Measurements from ENCODE around the gene SLC6A8.

SLC6A8 gene

GRCh38 chrX:153706799-153707198 lies 19.1 kb downstream of the SLC6A8 start:
- no peak for TF ChIP-seq GATA2 (IDR thresholded peaks at IDR 0.05; ENCODE audit: low read depth, low read length)
- no peak for TF ChIP-seq GATA3 (IDR thresholded peaks at IDR 0.05; ENCODE audit: low read depth, low read length)

- TF ChIP-seq GATA3 (IDR thresholded peaks at IDR 0.05; ENCODE audit: low read depth, low read length) (no peak), GATA2 (IDR thresholded peaks at IDR 0.05; ENCODE audit: low read depth, low read length) (no peak)
Observed at GRCh38 chrX:153707406-153707805, 19.7 kb downstream of the SLC6A8 start.

GRCh38 chrX:153708415-153708814 lies 20.7 kb downstream of the SLC6A8 start:
- TF ChIP-seq GATA3 (IDR thresholded peaks at IDR 0.05; ENCODE audit: low read depth, low read length): no peak
- no peak for TF ChIP-seq GATA2 (IDR thresholded peaks at IDR 0.05; ENCODE audit: low read depth, low read length)

DNA sequence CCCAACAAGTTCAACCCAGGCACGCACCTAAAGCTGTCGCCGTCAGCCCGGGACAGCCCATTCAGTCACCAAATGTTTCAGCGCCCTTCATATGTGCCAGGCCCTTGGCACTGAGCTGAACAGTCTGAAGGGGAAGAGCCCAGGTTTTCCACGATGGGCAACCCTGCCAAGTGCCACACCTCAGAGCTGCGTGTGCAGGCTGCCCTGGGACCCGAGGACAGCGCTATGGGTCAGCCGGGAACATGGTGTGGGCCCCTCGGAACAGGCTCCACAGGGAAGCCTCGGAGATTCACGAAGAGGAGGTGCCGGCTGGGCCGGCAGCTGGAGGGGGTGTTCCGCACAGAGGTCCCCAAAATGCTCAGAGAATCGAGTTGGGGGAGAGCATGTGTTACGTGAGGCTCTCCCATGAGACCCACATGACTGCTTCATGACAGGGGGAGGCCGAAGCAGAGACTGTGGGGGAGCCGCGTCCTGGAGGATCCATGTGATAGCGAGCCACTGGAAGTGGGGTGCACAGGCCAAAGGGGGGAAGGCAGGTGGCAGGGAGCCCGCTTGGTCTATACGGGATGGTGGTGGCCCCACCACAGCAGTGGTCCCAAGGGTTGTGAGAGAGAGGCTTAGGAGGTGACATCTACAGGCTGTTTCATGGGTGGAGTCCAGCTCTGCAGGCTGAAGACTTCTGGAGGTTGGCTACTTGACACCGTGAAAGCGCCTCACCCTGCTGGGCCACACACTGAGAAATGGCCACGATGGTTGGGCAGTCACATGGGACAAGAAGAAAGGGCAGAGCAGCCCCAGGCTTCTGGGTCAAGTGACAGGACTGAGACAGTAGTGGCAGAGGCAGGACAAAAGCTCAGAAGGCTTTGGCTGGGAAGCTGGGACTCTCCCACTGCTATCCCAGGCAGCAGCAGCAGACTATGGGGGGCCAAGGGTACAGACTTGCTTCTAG lies 22.3 kb downstream of the SLC6A8 start:
- no peak for TF ChIP-seq GATA3 (IDR thresholded peaks at IDR 0.05; ENCODE audit: low read depth, low read length)
- no peak for TF ChIP-seq GATA2 (IDR thresholded peaks at IDR 0.05; ENCODE audit: low read depth, low read length)

- no peak for TF ChIP-seq GATA3 (IDR thresholded peaks at IDR 0.05; ENCODE audit: low read depth, low read length)
- no peak for TF ChIP-seq GATA2 (IDR thresholded peaks at IDR 0.05; ENCODE audit: low read depth, low read length)
Observed at GRCh38 chrX:153714256-153714655, 26.5 kb downstream of the SLC6A8 start.

DNA sequence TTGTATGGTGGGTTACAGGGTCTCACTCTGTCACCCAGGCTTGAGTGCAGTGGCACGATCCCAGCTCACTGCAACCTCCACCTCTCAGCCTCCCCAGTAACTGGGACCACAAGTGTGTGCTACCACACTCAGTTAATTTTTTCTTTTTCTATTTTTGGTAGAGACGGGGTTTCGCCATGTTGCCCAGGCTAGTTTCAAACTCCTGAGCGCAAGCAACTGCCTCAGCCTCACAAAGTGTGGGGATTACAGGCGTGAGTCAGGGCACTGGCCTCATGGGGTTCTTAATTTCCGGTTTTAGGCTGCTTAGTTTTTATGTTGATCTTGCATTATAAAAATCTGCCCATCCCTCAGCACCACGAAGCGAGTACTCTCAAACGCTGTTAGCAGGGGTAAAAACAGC lies 29.7 kb downstream of the SLC6A8 start:
- TF ChIP-seq GATA3 (IDR thresholded peaks at IDR 0.05; ENCODE audit: low read depth, low read length): no peak
- TF ChIP-seq GATA2 (IDR thresholded peaks at IDR 0.05; ENCODE audit: low read depth, low read length): no peak

DNA sequence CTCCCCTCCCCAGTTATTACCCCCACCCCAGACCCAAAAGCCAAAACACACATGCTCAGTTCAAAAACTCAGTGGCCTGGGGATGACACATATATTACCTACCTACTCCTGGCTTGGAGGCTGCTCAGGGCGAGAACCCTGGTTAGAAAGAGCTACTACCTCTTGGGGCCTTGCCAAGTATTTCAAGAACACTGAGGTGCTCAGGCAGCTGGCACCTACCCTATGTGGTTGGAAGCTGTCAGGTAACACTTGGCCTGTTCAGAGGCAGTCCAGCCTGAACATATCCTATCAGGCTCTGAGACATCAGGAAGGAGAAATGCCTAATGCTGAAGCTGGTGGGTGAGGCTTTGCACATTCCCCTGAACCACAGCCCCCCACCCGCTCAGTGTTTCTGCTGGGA lies 31.5 kb downstream of the SLC6A8 start:
- TF ChIP-seq GATA2 (IDR thresholded peaks at IDR 0.05; ENCODE audit: low read depth, low read length) (no peak), GATA3 (IDR thresholded peaks at IDR 0.05; ENCODE audit: low read depth, low read length) (no peak)

GRCh38 chrX:153719701-153720100 lies 32.0 kb downstream of the SLC6A8 start:
- no peak for TF ChIP-seq GATA2 (IDR thresholded peaks at IDR 0.05; ENCODE audit: low read depth, low read length)
- TF ChIP-seq GATA3 (IDR thresholded peaks at IDR 0.05; ENCODE audit: low read depth, low read length): no peak

DNA sequence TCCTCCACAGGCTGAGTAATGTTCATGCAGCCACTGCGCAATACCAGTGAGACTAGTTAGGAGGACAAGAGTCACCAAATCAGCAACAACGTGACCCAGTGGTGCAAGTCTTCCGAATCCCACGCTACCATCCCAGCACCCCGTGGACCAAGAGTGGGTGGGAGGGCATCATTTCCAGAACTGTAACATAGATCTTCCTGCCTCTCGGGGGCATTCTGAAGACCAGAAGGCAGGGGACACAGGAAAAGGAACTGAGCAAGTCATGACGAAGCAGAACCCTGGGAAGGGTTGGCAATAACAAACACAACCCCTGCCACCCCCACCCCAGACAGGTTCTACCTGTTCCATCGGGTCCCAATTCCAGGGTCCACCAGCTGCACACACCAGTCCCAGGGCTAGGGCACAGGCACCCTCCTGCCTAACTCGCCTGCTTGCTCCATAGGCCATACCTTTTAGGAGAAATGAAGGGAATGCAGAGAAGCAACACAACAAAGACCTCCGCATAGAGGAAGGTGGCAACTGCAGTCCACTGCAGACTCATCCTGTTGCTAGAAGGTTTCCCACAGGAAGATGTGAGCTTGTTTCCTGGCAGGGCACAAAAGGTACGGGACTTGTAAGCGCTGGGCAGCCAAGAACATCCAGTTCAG lies 35.1 kb downstream of the SLC6A8 start:
- no peak for TF ChIP-seq GATA3 (IDR thresholded peaks at IDR 0.05; ENCODE audit: low read depth, low read length)
- TF ChIP-seq GATA2 (IDR thresholded peaks at IDR 0.05; ENCODE audit: low read depth, low read length): no peak

GRCh38 chrX:153723351-153724251 lies 35.9 kb downstream of the SLC6A8 start:
- TF ChIP-seq GATA3 (IDR thresholded peaks at IDR 0.05; ENCODE audit: low read depth, low read length) (no peak), GATA2 (IDR thresholded peaks at IDR 0.05; ENCODE audit: low read depth, low read length) (no peak)

- TF ChIP-seq GATA3 (IDR thresholded peaks at IDR 0.05; ENCODE audit: low read depth, low read length): no peak
- no peak for TF ChIP-seq GATA2 (IDR thresholded peaks at IDR 0.05; ENCODE audit: low read depth, low read length)
Observed at GRCh38 chrX:153724252-153725038, 36.7 kb downstream of the SLC6A8 start, which contains the start of the genes ABCD1 and BCAP31. ABCD1 (plus strand) TSS chrX:153724856; CDS start chrX:153725267, 411 bp downstream. BCAP31 (minus strand) TSS chrX:153724387; CDS start chrX:153723244, 1,143 bp downstream.

DNA sequence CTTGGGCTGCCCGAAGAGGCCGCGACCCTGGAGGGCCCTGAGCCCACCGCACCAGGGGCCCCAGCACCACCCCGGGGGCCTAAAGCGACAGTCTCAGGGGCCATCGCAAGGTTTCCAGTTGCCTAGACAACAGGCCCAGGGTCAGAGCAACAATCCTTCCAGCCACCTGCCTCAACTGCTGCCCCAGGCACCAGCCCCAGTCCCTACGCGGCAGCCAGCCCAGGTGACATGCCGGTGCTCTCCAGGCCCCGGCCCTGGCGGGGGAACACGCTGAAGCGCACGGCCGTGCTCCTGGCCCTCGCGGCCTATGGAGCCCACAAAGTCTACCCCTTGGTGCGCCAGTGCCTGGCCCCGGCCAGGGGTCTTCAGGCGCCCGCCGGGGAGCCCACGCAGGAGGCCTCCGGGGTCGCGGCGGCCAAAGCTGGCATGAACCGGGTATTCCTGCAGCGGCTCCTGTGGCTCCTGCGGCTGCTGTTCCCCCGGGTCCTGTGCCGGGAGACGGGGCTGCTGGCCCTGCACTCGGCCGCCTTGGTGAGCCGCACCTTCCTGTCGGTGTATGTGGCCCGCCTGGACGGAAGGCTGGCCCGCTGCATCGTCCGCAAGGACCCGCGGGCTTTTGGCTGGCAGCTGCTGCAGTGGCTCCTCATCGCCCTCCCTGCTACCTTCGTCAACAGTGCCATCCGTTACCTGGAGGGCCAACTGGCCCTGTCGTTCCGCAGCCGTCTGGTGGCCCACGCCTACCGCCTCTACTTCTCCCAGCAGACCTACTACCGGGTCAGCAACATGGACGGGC lies 37.5 kb downstream of the SLC6A8 start:
- TF ChIP-seq GATA3 (IDR thresholded peaks at IDR 0.05; ENCODE audit: low read depth, low read length) (no peak), GATA2 (IDR thresholded peaks at IDR 0.05; ENCODE audit: low read depth, low read length) (no peak)

All from SH-SY5Y (cell line).